H1 (cell line): ENCODE data around the gene CYB5R3. TPM values are rescaled to one million over a fixed set of nuclear protein-coding genes. Genes with fewer than 3 reads are reported as not detected.

Source experiments
- CTCF ChIA-PET: fragments of 300-600 bp; sonication (Branson Sonifier 250); formaldehyde crosslinking; loops from one replicate; lab custom pipeline; 2021; ENCODE audit not compliant: partially characterized antibody; lab: Charles Lee
- POLR2A ChIA-PET: fragments of 300-600 bp; sonication (Branson Sonifier 250); formaldehyde crosslinking; loops from one replicate; lab custom pipeline; 2021; ENCODE audit warnings: inconsistent platforms; ENCODE audit not compliant: partially characterized antibody; lab: Charles Lee
- DNase-seq, 2 experiments: peaks; one replicate each; pipeline versions ENCODE4 v3.0.0 to v3.0.0-alpha.2; 2010 to 2022; ENCODE audit warnings: low spot score in 2 of 2, low read depth in 1 of 2, mixed read lengths in 1 of 2
- FAIRE-seq: peaks from 2 replicates; lab custom pipeline; 2011; peaks lifted over from hg19 to GRCh38; lab: Jason Lieb, UNC
- H2AFZ ChIP-seq: 2 replicates; pipeline ENCODE4 v1.8.1; 2012; ENCODE audit warnings: low read length, inconsistent platforms
- H2AK5ac ChIP-seq: 2 replicates; pipeline ENCODE4 v1.6.1; 2013; ENCODE audit warnings: low read depth, low read length
- H2BK120ac ChIP-seq: replicated peaks from 2 replicates; pipeline ENCODE3; 2013; ENCODE audit warnings: low read depth, low read length, inconsistent platforms
- H2BK12ac ChIP-seq: 2 replicates; pipeline ENCODE4 v1.6.1; 2013; ENCODE audit warnings: low read depth, low read length
- H2BK15ac ChIP-seq: 2 replicates; pipeline ENCODE4 v1.6.1; 2013; ENCODE audit warnings: low read length
- H2BK20ac ChIP-seq: 2 replicates; pipeline ENCODE4 v1.6.1; 2013; ENCODE audit warnings: low read length
- H2BK5ac ChIP-seq: 2 replicates; pipeline ENCODE4 v1.6.1; 2013; ENCODE audit warnings: low read depth, low read length
- H3K14ac ChIP-seq: 2 replicates; pipeline ENCODE4 v1.6.1; 2013; ENCODE audit warnings: inconsistent platforms; ENCODE audit not compliant: insufficient read length
- H3K18ac ChIP-seq: 2 replicates; pipeline ENCODE4 v1.6.1; 2013; ENCODE audit warnings: low read length; ENCODE audit errors: extremely low read depth
- H3K23ac ChIP-seq: 2 replicates; pipeline ENCODE4 v1.6.1; 2013; ENCODE audit warnings: inconsistent platforms; ENCODE audit not compliant: insufficient read length
- H3K23me2 ChIP-seq: 2 replicates; pipeline ENCODE4 v1.6.1; 2013; ENCODE audit warnings: low read depth, low read length
- H3K27ac ChIP-seq: 2 replicates; pipeline ENCODE4 v1.6.1; 2011; ENCODE audit warnings: low read depth, low read length, inconsistent platforms
- H3K27me3 ChIP-seq, 4 experiments: replicated peaks in 1 of 4; 1 replicate in 1 of 4; 2 replicates in 3 of 4; pipeline versions ENCODE4 v1.6.1 to v1.8.1; 2011 to 2013; ENCODE audit warnings: low read length in 3 of 4, mild to moderate bottlenecking in 3 of 4, inconsistent platforms in 2 of 4, mixed read lengths in 2 of 4, moderate library complexity in 1 of 4; ENCODE audit not compliant: control insufficient read depth in 3 of 4, insufficient read depth in 3 of 4; ENCODE audit errors: extremely low read depth in 1 of 4
- H3K36me3 ChIP-seq, 4 experiments: 2 replicates each; pipeline versions ENCODE4 v1.6.1 to v1.8.1; 2011 to 2013; ENCODE audit warnings: mild to moderate bottlenecking in 4 of 4, low read length in 3 of 4, moderate library complexity in 2 of 4, control low read depth in 1 of 4, inconsistent platforms in 1 of 4; ENCODE audit not compliant: insufficient read depth in 4 of 4, control insufficient read depth in 2 of 4
- H3K4ac ChIP-seq: replicated peaks from 2 replicates; pipeline ENCODE3; 2013; ENCODE audit warnings: low read length, low read depth, mixed read lengths, inconsistent platforms; ENCODE audit not compliant: insufficient read length
- H3K4me1 ChIP-seq, 4 experiments: replicated peaks in 1 of 4; 1 replicate in 1 of 4; 2 replicates in 3 of 4; pipeline versions ENCODE4 v1.6.1 to v1.8.1; 2011 to 2013; ENCODE audit warnings: low read length in 3 of 4, inconsistent platforms in 2 of 4, mixed read lengths in 1 of 4; ENCODE audit not compliant: insufficient read depth in 4 of 4, control insufficient read depth in 3 of 4
- H3K4me2 ChIP-seq, 2 experiments: 2 replicates each; pipeline versions ENCODE4 v1.6.1 to v1.8.1; 2011 to 2013; ENCODE audit warnings: low read depth in 2 of 2, low read length in 2 of 2, control low read depth in 1 of 2, inconsistent platforms in 1 of 2, mild to moderate bottlenecking in 1 of 2; ENCODE audit not compliant: insufficient read depth in 1 of 2
- H3K4me3 ChIP-seq, 4 experiments: fragments of 200-600, 300-600 bp in 1 of 4; sonication (generic), shearing (Covaris generic), sonication (Bioruptor Twin) in 1 of 4; 2 replicates each; pipeline versions ENCODE4 v1.5.1 to v1.8.1; 2011 to 2016; ENCODE audit warnings: low read length in 4 of 4, low read depth in 3 of 4, control low read depth in 2 of 4, inconsistent platforms in 2 of 4, mild to moderate bottlenecking in 2 of 4, mixed read lengths in 1 of 4, moderate library complexity in 1 of 4; ENCODE audit not compliant: insufficient read depth in 2 of 4; ENCODE audit errors: extremely low read depth in 1 of 4
- H3K56ac ChIP-seq: replicated peaks from 2 replicates; pipeline ENCODE3; 2013; ENCODE audit warnings: low read depth, mild to moderate bottlenecking, mixed read lengths, low read length, inconsistent platforms; ENCODE audit not compliant: insufficient read length
- H3K79me1 ChIP-seq: 2 replicates; pipeline ENCODE4 v1.6.1; 2013; ENCODE audit warnings: low read depth, low read length, control low read depth
- H3K79me2 ChIP-seq, 2 experiments: 2 replicates each; pipeline versions ENCODE4 v1.6.1 to v1.8.1; 2012 to 2013; ENCODE audit warnings: low read length in 2 of 2, mild to moderate bottlenecking in 2 of 2, inconsistent platforms in 1 of 2; ENCODE audit not compliant: insufficient read depth in 2 of 2, control insufficient read depth in 1 of 2
- H3K9ac ChIP-seq, 4 experiments: replicated peaks in 1 of 4; 1 replicate in 1 of 4; 2 replicates in 3 of 4; pipeline versions ENCODE4 v1.6.1 to v1.8.1; 2011 to 2013; ENCODE audit warnings: low read depth in 3 of 4, low read length in 3 of 4, control low read depth in 2 of 4, mild to moderate bottlenecking in 2 of 4, moderate library complexity in 2 of 4, inconsistent platforms in 1 of 4; ENCODE audit errors: extremely low read depth in 1 of 4
- H3K9me3 ChIP-seq, 2 experiments: 2 replicates each; pipeline versions ENCODE4 v1.6.1 to v1.8.1; 2012 to 2013; ENCODE audit warnings: mild to moderate bottlenecking in 2 of 2, moderate library complexity in 2 of 2, control low read depth in 1 of 2, inconsistent platforms in 1 of 2, low read depth in 1 of 2, low read length in 1 of 2, mixed read lengths in 1 of 2; ENCODE audit not compliant: insufficient read depth in 2 of 2
- H4K20me1 ChIP-seq, 2 experiments: replicated peaks in 1 of 2; 2 replicates each; pipeline versions ENCODE3 to v1.8.1; 2011 to 2013; ENCODE audit warnings: inconsistent platforms in 2 of 2, low read length in 2 of 2, mild to moderate bottlenecking in 1 of 2; ENCODE audit not compliant: insufficient read depth in 2 of 2, control insufficient read depth in 1 of 2
- H4K5ac ChIP-seq: 2 replicates; pipeline ENCODE4 v1.6.1; 2013; ENCODE audit warnings: low read length, low read depth, mixed read lengths, inconsistent platforms; ENCODE audit not compliant: insufficient read length
- H4K8ac ChIP-seq: 2 replicates; pipeline ENCODE4 v1.8.0; 2013; ENCODE audit warnings: mild to moderate bottlenecking, moderate library complexity, low read length, inconsistent platforms; ENCODE audit not compliant: insufficient read depth; ENCODE audit errors: extremely low read depth
- H4K91ac ChIP-seq: replicated peaks from 2 replicates; pipeline ENCODE3; 2013; ENCODE audit warnings: low read length, mixed read lengths, inconsistent platforms; ENCODE audit not compliant: insufficient read length
- KDM4A ChIP-seq: IDR thresholded peaks from one replicate; pipeline ENCODE4 v1.7.1; 2012; ENCODE audit warnings: low read depth, mild to moderate bottlenecking, moderate library complexity, low read length, inconsistent platforms; ENCODE audit not compliant: severe bottlenecking
- KDM5A ChIP-seq: fragments of 200-600 bp; IDR thresholded peaks from 2 replicates; pipeline ENCODE4 v1.7.1; 2012; ENCODE audit warnings: mild to moderate bottlenecking, low read length, inconsistent platforms, mixed read lengths
- POLR2A ChIP-seq, 2 experiments: IDR thresholded peaks; 1 replicate in 1 of 2; 2 replicates in 1 of 2; pipeline ENCODE4 v1.6.1; 2011; ENCODE audit warnings: low read depth in 2 of 2, low read length in 2 of 2, mild to moderate bottlenecking in 2 of 2; ENCODE audit errors: control extremely low read depth in 1 of 2
- POLR2AphosphoS5 ChIP-seq: IDR thresholded peaks from 2 replicates; pipeline ENCODE4 v1.6.1; 2011; ENCODE audit warnings: low read depth, low read length
- SAP30 ChIP-seq: fragments of 300-600 bp; sonication (generic); IDR thresholded peaks from 2 replicates; pipeline ENCODE4 v1.7.1; 2012; ENCODE audit warnings: low read length, moderate library complexity, mild to moderate bottlenecking, inconsistent platforms; ENCODE audit not compliant: insufficient read depth, insufficient replicate concordance
- SIN3A ChIP-seq, 2 experiments: IDR thresholded peaks in 1 of 2; conservative IDR thresholded peaks in 1 of 2; 2 replicates each; pipeline ENCODE4 v1.6.1; 2011 to 2012; ENCODE audit warnings: low read length in 2 of 2, improper control_type of control experiment in 1 of 2, low read depth in 1 of 2, mild to moderate bottlenecking in 1 of 2
- SIX5 ChIP-seq: IDR thresholded peaks from 2 replicates; pipeline ENCODE4 v1.6.1; 2011; ENCODE audit warnings: mild to moderate bottlenecking, low read depth, low read length
- TBP ChIP-seq: IDR thresholded peaks from 2 replicates; pipeline ENCODE4 v1.6.1; 2011; ENCODE audit warnings: low read depth, low read length, improper control_type of control experiment
- WGBS, 2 experiments: shearing (Covaris generic) in 1 of 2; methylation state at CpG; one replicate each; pipeline versions ENCODE4 v1.1.6 to v1.1.7; 2013 to 2015; ENCODE audit warnings: low lambda C conversion rate in 2 of 2, mixed read lengths in 2 of 2, inconsistent platforms in 1 of 2, low coverage in 1 of 2, missing lambda C conversion rate in 1 of 2; ENCODE audit not compliant: insufficient replicate concordance in 2 of 2, insufficient coverage in 1 of 2, insufficient read length in 1 of 2; ENCODE audit errors: extremely low coverage in 1 of 2, missing lambda C conversion rate in 1 of 2; 5-methylcytosine and 5-hydroxymethylcytosine counted together
- polyA plus RNA-seq, 7 experiments: library from polyadenylated mRNA; depleted of rRNA in 3 of 7; stranded (reverse) in 5 of 7; unstranded in 2 of 7; fragments of >200 nt in 5 of 7; fragments of 200-250 nt in 2 of 7; gene quantifications; 1 replicate in 5 of 7; 2 replicates in 1 of 7; 4 replicates in 1 of 7; pipeline versions ENCODE4 v1.2.1 to v1.2.3, GENCODE V29; 2011 to 2013; ENCODE audit warnings: missing spikeins in 2 of 7, mixed read lengths in 2 of 7
- total RNA-seq: library from RNA; stranded (reverse); fragmentation: NEBNext Ultra II Directional; extraction: Animal tissue kit (Norgen Biotek cat#: 25700); gene quantifications from 2 replicates; pipeline ENCODE4 v1.2.1, GENCODE V29; 2021

Gene CYB5R3
- total and polyA plus RNA-seq, 2 of the 8 experiments (the other 6 are each of a cell fraction or from before 2014, with no cell fraction given): 75.3 to 113 TPM

DNA sequence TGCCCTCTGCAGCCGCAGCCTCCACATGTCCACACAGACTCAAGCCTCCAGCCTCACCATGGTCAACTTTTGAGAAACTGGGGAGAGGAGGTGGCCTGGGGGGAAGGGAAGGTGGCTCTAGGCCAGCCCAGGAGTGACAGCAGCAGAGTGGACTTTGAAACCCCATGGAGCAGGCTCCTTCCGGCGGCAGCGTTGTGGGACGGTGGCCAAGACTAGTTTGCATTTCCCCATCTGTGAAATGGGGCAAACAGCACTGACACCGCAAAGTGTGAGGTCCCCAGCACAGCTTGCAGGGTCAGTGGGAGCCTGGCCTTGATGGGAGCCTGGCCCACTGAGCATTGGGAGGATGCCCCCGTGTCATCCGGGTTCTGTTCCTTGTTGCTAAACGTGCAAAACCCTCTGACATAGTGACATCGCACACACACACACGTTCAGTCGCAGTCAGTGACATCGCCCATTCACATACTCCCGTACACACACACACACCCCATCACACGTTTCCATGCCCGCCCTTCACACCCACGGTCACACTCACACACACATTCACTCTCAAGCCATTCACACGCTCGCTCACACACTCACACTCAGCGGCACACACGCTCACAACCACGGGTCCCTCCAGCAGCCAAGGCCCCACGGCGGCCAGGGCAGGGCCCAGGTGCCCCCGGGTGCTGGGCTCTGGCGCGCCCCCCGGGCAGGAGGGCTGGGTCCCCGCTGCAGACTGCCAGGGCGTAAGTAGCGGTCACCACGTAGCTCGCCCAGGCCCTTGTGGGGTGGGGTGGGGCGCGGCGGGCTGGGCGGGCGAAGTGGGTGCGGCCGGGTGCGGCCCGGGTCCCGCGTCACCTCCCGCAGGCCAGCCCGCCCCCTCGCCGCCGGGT is 585 bp downstream of the CYB5R3 start:
- FAIRE-seq: no peak
- POLR2A ChIA-PET: interaction anchor here (0.7 to 9.4 kb wide), 11 partner anchors 9 to 366 kb away, joined by 3 to 74 read pairs (median 3); partner anchors contain the start of genes PACSIN2 and POLDIP3
- Histone ChIP-seq H2BK5ac (peak overlapping the region; percentile 79; the same call in 1 of the 2 replicates), H3K4me3 (peak overlapping the region; percentile 82 to 98 (median 90)), H3K36me3 (no peaks in the 10 kb centered on the region), H3K9me3 (no peaks in the 10 kb centered on the region), H4K20me1 (peaks cover 7 to 9% of the 10 kb centered on the region in 2 experiments), H3K27me3 (peaks cover 0 to 2% (median 0%) of the 10 kb centered on the region in 4 experiments; a peak in 1 of 7 replicates), H3K79me1 (peaks cover 22% of the 10 kb centered on the region), H3K4me1 (peaks cover 5 to 24% (median 18%) of the 10 kb centered on the region in 4 experiments), H2BK15ac (no peak overlapping the region), H2BK20ac (no peak overlapping the region), H2BK12ac (0 out of 2 replicates have a peak overlapping the region, but pooled peaks have one; percentile 45), H3K56ac (no peak overlapping the region), H2AFZ (no peak overlapping the region), H3K23ac (no peak overlapping the region), H3K14ac (no peak overlapping the region), H3K18ac (no peak overlapping the region), H3K79me2 (peaks cover 0 to 30% of the 10 kb centered on the region in 2 experiments; a peak in 2 of 4 replicates), H4K5ac (no peak overlapping the region), H3K4me2 (peak overlapping the region; percentile 93 to 99), H3K23me2 (peaks cover 8% of the 10 kb centered on the region), H4K8ac (peak overlapping the region; percentile 88), H3K9ac (peak overlapping the region; percentile 63 to 80 (median 71)), H2AK5ac (peak overlapping the region; percentile 65; the same call in 1 of the 2 replicates), H2BK120ac (no peak overlapping the region), H3K27ac (no peak overlapping the region; the same call in 1 of the 2 replicates), H4K91ac (peak overlapping the region; percentile 85), H3K4ac (peak overlapping the region; percentile 71)
- no peak for DNase-seq
- CTCF ChIA-PET: interaction anchor here (0.7 to 1.4 kb wide), 4 partner anchors 12 to 526 kb away, joined by 3 to 5 read pairs (median 4); no protein-coding TSS in a partner anchor
- TF ChIP-seq TBP (no peak), POLR2AphosphoS5 (peak; percentile 34; the same call in 1 of the 2 replicates), SIN3A (conservative IDR thresholded peaks at IDR 0.05 in 1 of 2, IDR thresholded peaks at IDR 0.05 in 1 of 2; ENCODE audit: low read depth in 1 of 2, low read length in 2 of 2) (0 out of 4 replicates have a peak, but pooled peaks of 1 of the 2 experiments have one; percentile 19), KDM5A (0 out of 2 replicates have a peak, but pooled peaks have one; percentile 29), SAP30 (peak; percentile 18), SIX5 (no peak), POLR2A (IDR thresholded peaks at IDR 0.05; ENCODE audit: control extremely low read depth in 1 of 2, low read depth in 2 of 2, low read length in 2 of 2) (0 out of 3 replicates have a peak, but pooled peaks of 1 of the 2 experiments have one; percentile 27), KDM4A (peak; percentile 16)
- 27% methylated on average over 33 of the region's 49 CpGs; no CpG with 5 or more reads in 1 of the 2 experiments for WGBS, 2 experiments
